Mucosa of rectum (tissue), 2 donors: Measurements from ENCODE around the gene KCTD10.

Experiments used
- H3K27ac ChIP-seq, 2 donors: one replicate each; pipeline ENCODE4 v1.7.0; 2013; ENCODE audit warnings: inconsistent platforms in 2 of 2, low read depth in 2 of 2, low read length in 2 of 2
- H3K27me3 ChIP-seq, 2 donors: one replicate each; pipeline ENCODE4 v1.7.0; 2013; ENCODE audit warnings: low read length in 2 of 2; ENCODE audit not compliant: control insufficient read depth in 2 of 2, insufficient read depth in 2 of 2
- H3K36me3 ChIP-seq, 2 donors: one replicate each; pipeline ENCODE4 v1.7.0; 2013; ENCODE audit warnings: low read length in 2 of 2; ENCODE audit not compliant: control insufficient read depth in 2 of 2, insufficient read depth in 2 of 2
- H3K4me1 ChIP-seq, 2 donors: one replicate each; pipeline ENCODE4 v1.7.0; 2013; ENCODE audit warnings: low read length in 2 of 2, mild to moderate bottlenecking in 1 of 2; ENCODE audit not compliant: control insufficient read depth in 2 of 2, insufficient read depth in 2 of 2
- H3K4me3 ChIP-seq, 2 donors: one replicate each; pipeline ENCODE4 v1.7.0; 2013; ENCODE audit warnings: low read length in 2 of 2
- H3K9ac ChIP-seq, 2 donors: one replicate each; pipeline ENCODE4 v1.7.0; 2013; ENCODE audit warnings: low read length in 2 of 2, low read depth in 1 of 2, mild to moderate bottlenecking in 1 of 2
- H3K9me3 ChIP-seq, 2 donors: one replicate each; pipeline ENCODE4 v1.7.0; 2013; ENCODE audit warnings: low read length in 2 of 2; ENCODE audit not compliant: control insufficient read depth in 2 of 2
- donor health status: healthy.
- donor health status: Normal muscosa, but diverticular disease.

KCTD10 gene

DNA sequence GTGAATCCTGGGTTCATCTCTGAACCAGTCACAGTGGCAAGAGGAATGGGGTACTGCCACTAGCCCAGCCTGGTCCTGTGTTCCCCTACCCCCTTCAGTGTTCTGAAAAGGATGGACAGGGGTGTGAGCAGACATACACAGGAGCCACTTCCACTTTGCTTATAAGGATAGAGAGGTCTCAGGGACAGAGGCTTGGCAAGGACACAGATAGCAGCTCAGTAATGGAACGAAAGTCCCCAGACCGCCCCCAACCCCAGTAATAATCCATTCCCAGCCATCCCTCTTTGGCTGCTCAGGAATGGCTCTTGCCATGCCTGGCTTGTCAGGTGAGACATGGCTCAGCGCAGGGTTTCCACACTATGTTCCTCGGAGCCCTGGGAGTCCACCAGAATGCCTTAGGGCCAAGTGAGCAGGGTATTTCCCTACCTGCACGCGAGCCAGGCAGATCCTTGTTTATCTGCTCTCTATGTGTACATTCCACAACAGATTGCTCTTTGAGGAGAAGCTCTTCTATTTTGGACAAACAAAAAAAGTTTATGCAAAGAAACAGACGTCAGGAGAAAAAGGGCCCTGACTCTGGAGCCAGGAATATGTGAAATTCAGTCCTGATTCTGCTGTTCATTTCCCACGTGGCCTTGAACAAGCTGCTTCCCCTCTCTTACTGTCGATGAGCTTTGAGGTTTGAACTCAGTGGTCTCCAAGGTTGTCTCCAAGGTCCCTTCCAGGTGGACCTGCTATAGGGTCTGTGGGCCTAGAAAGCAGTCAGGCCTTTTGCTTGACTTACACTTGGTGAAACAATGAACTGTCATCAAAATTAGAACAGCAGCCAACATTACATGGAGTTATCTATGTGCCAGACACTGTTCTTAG is 10.3 kb upstream of the KCTD10 start:
- H3K27me3 ChIP-seq: no peaks in the 10 kb centered on the region
- no peaks in the 10 kb centered on the region for H3K4me1 ChIP-seq
- H3K4me3 ChIP-seq: no peak overlapping the region
- no peaks in the 10 kb centered on the region for H3K9me3 ChIP-seq
- H3K27ac ChIP-seq: no peak overlapping the region
- peaks cover 83 to 87% of the 10 kb centered on the region in 2 donors for H3K36me3 ChIP-seq
- H3K9ac ChIP-seq: no peak overlapping the region

DNA sequence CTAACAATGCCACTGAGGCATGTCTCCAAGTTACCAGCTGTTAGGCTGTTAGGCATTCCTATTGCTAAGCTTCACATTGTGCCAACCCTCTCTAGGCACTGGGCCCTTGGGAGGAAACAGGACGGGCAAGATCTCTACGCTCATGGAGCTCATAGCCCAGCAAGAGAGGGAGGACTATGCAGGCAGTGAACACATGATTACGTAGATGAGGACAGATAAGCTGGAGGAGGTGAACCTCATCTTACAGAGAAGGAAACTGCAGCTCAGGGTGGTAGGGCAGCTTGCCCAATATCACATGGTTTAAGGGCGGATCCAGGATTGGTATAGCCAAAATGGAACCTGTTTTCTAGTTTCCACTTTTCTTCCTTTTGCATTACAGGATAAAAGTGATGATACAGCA is 8.1 kb upstream of the KCTD10 start:
- no peak overlapping the region for H3K27ac ChIP-seq

DNA sequence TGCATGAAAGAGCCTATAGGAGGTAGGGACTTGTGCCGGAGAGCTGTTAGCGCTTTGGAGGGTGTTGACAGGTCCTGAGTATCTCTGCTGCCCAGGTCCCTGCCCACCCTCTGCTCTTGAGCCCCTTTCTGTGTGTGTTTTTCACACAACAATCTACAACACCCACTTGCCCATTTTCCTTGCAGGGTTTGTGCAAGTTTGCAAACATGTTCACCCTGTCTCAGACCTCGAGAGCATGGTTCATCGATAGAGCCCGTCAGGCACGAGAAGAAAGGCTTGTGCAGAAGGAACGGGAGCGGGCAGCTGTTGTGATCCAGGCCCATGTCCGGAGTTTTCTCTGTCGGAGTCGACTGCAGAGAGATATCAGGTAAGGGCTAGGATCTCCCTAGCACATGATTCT is 6.2 kb upstream of the KCTD10 start:
- H3K36me3 ChIP-seq: peaks cover 47 to 50% of the 10 kb centered on the region in 2 donors
- no peaks in the 10 kb centered on the region for H3K4me1 ChIP-seq

More for the DNA sequence above, 8.1 kb upstream of the KCTD10 start:
- H3K9me3 ChIP-seq: no peaks in the 10 kb centered on the region
- peaks cover 65 to 69% of the 10 kb centered on the region in 2 donors for H3K36me3 ChIP-seq
- no peaks in the 10 kb centered on the region for H3K4me1 ChIP-seq
- H3K27me3 ChIP-seq: no peaks in the 10 kb centered on the region
- H3K9ac ChIP-seq: no peak overlapping the region
- H3K4me3 ChIP-seq: no peak overlapping the region

DNA sequence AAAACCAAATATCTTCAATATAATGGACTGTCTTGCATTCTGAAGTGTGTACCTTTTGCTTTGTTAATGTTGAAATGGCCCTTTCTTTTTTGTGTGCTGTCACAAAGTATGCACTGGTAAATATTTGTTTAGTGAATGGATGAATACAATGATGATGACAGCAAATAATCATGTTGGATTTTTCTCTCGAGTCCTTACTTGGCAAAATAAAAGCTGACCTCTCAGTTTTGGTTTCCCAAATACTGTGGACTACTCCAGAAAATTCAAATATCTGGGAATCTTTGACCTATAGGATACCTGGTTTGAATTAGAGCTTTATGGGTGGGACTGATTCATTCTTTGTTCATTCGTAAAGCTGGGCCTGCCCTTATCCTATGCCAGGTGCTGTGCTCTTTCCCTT is 5.8 kb upstream of the KCTD10 start:
- no peak overlapping the region for H3K4me3 ChIP-seq
- no peaks in the 10 kb centered on the region for H3K27me3 ChIP-seq
- no peaks in the 10 kb centered on the region for H3K9me3 ChIP-seq
- H3K9ac ChIP-seq: no peak overlapping the region
- peaks cover 42 to 46% of the 10 kb centered on the region in 2 donors for H3K36me3 ChIP-seq
- no peak overlapping the region for H3K27ac ChIP-seq
- peaks cover 4% of the 10 kb centered on the region in 2 donors for H3K4me1 ChIP-seq

More for the DNA sequence above, 6.2 kb upstream of the KCTD10 start:
- H3K27me3 ChIP-seq: no peaks in the 10 kb centered on the region
- no peak overlapping the region for H3K27ac ChIP-seq
- no peak overlapping the region for H3K9ac ChIP-seq
- no peak overlapping the region for H3K4me3 ChIP-seq
- H3K9me3 ChIP-seq: no peaks in the 10 kb centered on the region

DNA sequence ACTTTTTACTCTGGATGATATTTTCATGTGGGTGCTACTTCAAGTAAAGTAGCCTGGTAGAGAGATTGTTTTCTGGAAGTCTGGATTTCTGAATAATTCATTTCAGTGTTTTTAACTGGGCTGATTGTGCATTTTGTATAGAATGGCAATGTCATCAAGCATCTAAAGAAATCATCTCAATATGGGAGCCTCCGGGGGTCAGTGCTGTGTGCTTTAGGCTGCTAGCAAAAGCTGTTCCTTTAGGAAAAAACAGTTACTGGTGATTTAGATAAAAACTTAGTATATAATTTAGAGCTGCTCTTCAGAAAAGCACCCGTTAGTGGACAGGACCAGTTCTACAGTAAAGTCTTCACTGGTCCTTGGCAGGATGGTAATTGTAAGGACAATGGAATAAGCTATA is 5.4 kb upstream of the KCTD10 start:
- peaks cover 38 to 42% of the 10 kb centered on the region in 2 donors for H3K36me3 ChIP-seq

DNA sequence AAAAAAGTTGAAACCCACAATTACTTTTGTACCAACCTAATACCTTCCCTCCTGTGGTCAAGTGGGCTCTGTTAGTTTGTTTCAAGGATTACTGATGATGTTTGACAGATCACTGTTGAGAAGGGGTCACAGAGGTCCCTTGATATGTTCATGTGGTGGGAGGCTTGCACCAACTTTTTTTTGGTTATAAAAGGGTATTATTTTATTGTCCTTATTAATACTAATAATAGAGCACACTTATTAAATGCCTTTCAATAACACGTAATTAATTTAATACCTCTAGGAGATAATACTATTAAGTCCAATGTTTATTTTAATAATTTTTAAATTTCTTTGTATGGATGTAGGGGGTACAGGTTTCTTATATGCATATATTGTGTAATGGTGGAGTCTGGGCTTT is 4.8 kb upstream of the KCTD10 start:
- Histone ChIP-seq H3K9me3 (no peaks in the 10 kb centered on the region), H3K4me1 (peaks cover 4% of the 10 kb centered on the region in 2 donors), H3K9ac (no peak overlapping the region), H3K4me3 (no peak overlapping the region), H3K27me3 (no peaks in the 10 kb centered on the region), H3K36me3 (peaks cover 32 to 36% of the 10 kb centered on the region in 2 donors), H3K27ac (no peak overlapping the region)

More for the DNA sequence above, 5.4 kb upstream of the KCTD10 start:
- Histone ChIP-seq H3K9ac (no peak overlapping the region), H3K9me3 (no peaks in the 10 kb centered on the region), H3K4me3 (no peak overlapping the region), H3K4me1 (peaks cover 4% of the 10 kb centered on the region in 2 donors), H3K27ac (no peak overlapping the region), H3K27me3 (no peaks in the 10 kb centered on the region)

DNA sequence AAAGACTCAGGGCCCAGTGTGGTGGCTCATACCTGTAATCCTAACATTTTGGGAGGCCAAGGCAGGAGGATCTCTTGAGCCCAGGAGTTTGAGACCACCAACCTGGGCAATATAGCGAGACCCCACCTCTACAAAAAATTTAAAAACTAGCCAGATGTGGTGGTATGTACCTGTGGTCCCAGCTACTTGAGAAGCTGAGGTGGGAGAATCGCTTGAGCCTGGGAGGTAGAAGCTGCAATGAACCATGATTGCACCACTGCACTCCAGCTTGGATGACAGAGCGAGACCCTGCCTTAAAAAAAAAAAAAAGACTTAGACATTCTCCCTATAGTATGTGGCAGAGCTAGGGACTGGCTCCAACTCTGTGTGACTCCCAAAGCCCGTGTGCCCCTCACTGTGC is 3.3 kb upstream of the KCTD10 start:
- no peak overlapping the region for H3K27ac ChIP-seq

DNA sequence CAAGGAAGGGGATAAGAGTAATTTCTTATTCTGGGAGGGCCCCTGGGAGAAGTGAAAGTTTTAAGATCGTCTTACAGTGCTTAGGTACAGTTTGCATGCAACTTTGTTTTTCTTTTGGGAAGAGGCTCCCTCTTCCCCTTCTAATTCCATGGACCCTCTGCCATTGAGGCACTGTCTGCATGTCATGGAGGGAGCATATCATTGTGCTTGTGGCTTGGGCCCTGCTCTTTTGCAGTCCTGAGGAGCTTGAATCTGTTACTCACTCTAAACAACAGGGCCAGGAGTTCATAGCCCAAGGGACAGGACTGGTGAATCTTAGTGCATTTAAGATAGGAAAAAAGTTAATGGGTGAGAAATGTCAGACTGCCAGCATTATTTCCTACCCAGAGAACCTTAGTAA is 2.7 kb upstream of the KCTD10 start:
- H3K9ac ChIP-seq: no peak overlapping the region
- peaks cover 12 to 15% of the 10 kb centered on the region in 2 donors for H3K36me3 ChIP-seq
- H3K27ac ChIP-seq: no peak overlapping the region
- no peaks in the 10 kb centered on the region for H3K9me3 ChIP-seq
- no peaks in the 10 kb centered on the region for H3K27me3 ChIP-seq
- H3K4me3 ChIP-seq: no peak overlapping the region
- H3K4me1 ChIP-seq: peaks cover 12 to 20% of the 10 kb centered on the region in 2 donors

More for the DNA sequence above, 3.3 kb upstream of the KCTD10 start:
- peaks cover 17 to 20% of the 10 kb centered on the region in 2 donors for H3K36me3 ChIP-seq
- H3K4me3 ChIP-seq: no peak overlapping the region
- H3K9ac ChIP-seq: no peak overlapping the region
- H3K9me3 ChIP-seq: no peaks in the 10 kb centered on the region
- peaks cover 12 to 18% of the 10 kb centered on the region in 2 donors for H3K4me1 ChIP-seq
- no peaks in the 10 kb centered on the region for H3K27me3 ChIP-seq

DNA sequence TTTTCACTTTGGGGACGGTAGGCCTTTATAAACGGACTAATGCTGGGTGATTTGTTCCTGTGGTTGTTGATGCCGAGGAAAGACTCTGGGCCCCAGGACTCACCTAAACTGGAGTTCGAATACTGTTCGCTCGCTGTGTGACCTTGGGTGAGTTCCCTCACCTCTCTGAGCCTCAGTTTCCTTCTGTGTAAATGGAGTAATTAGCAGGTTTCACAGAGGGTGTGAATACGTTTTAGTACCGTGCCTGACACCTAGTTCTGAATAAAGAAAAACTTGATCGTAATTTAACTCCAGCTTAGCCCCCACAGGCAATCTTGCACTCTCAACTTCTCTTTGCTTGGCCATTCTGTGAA is 839 bp upstream of the KCTD10 start:
- Histone ChIP-seq H3K9me3 (no peaks in the 10 kb centered on the region), H3K36me3 (peaks cover 0 to 4% of the 10 kb centered on the region in 2 donors), H3K4me3 (peak overlapping the region; percentile 92 to 99), H3K27me3 (no peaks in the 10 kb centered on the region), H3K4me1 (peaks cover 12 to 20% of the 10 kb centered on the region in 2 donors), H3K9ac (peak overlapping the region; percentile 92 to 99), H3K27ac (peak overlapping the region; percentile 91 to 95)

DNA sequence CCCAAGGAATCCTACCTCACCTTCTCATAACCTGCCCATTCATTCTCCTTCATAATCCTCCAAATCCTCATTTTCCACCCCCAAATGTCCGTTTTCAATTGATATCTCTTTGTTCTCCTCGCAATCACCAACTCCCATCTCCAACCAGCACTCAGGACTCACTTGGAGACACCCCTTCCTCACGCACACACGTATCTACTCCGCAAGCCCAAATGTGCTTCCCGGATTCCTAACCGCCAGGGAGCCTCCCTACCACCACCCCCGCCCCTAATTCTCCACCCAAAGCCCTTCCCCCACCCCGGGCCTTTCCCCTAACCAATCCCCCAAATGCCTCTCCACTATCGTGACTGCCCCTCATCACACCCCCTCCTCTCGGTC is 304 bp downstream of the KCTD10 start:
- Histone ChIP-seq H3K4me3 (peak overlapping the region; percentile 92 to 99), H3K4me1 (peaks cover 12 to 20% of the 10 kb centered on the region in 2 donors), H3K27me3 (no peaks in the 10 kb centered on the region), H3K9ac (peak overlapping the region; percentile 92 to 99), H3K27ac (peak overlapping the region; percentile 91 to 95), H3K36me3 (peaks cover 0 to 4% of the 10 kb centered on the region in 2 donors), H3K9me3 (no peaks in the 10 kb centered on the region)
